Fibroblast of mammary gland (primary cell): ENCODE data around the gene IFNAR1.

Experiments
- DNase-seq: peaks from one replicate; pipeline ENCODE4 v3.0.0-alpha.2; 2010; ENCODE audit warnings: low read depth
- H3K4me3 ChIP-seq: 2 replicates; pipeline ENCODE4 v1.5.1; 2011; ENCODE audit warnings: low read depth, mild to moderate bottlenecking, low read length, moderate library complexity; ENCODE audit not compliant: control insufficient read depth
- TF ChIP-seq, protein P1 (sequence below): conservative IDR thresholded peaks from 2 replicates; pipeline ENCODE4 v1.5.1; 2011; ENCODE audit warnings: low read depth, low read length, inconsistent platforms; ENCODE audit not compliant: control insufficient read depth, insufficient read depth

Gene IFNAR1

GRCh38 chr21:33325222-33326067 is 675 bp downstream of the IFNAR1 start:
- TF ChIP-seq, protein P1, sequence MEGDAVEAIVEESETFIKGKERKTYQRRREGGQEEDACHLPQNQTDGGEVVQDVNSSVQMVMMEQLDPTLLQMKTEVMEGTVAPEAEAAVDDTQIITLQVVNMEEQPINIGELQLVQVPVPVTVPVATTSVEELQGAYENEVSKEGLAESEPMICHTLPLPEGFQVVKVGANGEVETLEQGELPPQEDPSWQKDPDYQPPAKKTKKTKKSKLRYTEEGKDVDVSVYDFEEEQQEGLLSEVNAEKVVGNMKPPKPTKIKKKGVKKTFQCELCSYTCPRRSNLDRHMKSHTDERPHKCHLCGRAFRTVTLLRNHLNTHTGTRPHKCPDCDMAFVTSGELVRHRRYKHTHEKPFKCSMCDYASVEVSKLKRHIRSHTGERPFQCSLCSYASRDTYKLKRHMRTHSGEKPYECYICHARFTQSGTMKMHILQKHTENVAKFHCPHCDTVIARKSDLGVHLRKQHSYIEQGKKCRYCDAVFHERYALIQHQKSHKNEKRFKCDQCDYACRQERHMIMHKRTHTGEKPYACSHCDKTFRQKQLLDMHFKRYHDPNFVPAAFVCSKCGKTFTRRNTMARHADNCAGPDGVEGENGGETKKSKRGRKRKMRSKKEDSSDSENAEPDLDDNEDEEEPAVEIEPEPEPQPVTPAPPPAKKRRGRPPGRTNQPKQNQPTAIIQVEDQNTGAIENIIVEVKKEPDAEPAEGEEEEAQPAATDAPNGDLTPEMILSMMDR, result no peak
- H3K4me3 ChIP-seq, result peak overlapping the region; percentile 94
- peak; percentile 81 for DNase-seq

DNA sequence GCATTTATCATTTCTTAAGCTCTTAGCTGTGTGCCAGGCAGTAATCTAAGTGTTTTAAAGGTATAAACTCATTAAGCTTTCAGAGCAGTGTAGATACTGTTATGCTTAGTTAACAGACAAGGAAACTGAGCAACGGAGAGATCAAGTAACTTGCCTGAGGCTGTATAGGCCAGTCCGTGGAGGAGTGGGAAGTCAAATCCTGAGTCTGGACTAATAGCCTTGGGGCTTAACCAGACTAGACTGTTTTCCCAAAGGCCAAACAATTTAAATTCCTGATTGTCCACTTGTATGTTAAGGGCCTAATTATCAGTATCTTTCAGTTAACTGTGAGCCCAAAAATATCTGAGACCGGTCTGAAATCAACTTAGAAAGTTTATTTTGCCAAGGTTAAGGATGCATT is 2.6 kb downstream of the IFNAR1 start:
- TF ChIP-seq, protein P1, result no peak
- no peak for DNase-seq
- no peak overlapping the region for H3K4me3 ChIP-seq

GRCh38 chr21:33327792-33328433 is 3.1 kb downstream of the IFNAR1 start:
- TF ChIP-seq, protein P1, result no peak
- H3K4me3 ChIP-seq, result no peak overlapping the region
- no peak for DNase-seq

- TF ChIP-seq, protein P1, result no peak
- DNase-seq, result no peak
- H3K4me3 ChIP-seq, result no peak overlapping the region
Measured at GRCh38 chr21:33330726-33331125, 6.0 kb downstream of the IFNAR1 start.

- DNase-seq, result no peak
- H3K4me3 ChIP-seq, result no peak overlapping the region
- TF ChIP-seq, protein P1, result no peak
Measured at GRCh38 chr21:33332143-33332542, 7.4 kb downstream of the IFNAR1 start.

GRCh38 chr21:33334191-33334590 is 9.4 kb downstream of the IFNAR1 start:
- TF ChIP-seq, protein P1, result no peak
- no peak for DNase-seq
- H3K4me3 ChIP-seq, result no peak overlapping the region

- H3K4me3 ChIP-seq, result no peak overlapping the region
- TF ChIP-seq, protein P1, result no peak
- no peak for DNase-seq
Measured at GRCh38 chr21:33334824-33335223, 10.1 kb downstream of the IFNAR1 start.
